GM21717 (cell line): ENCODE data around the gene KRT79.
A peak's percentile ranks its signal among the peaks of the same experiment; 100 is the strongest.
"Not testable (repeated sequence)": the region's sequence is repeated elsewhere in the genome, so short reads cannot be mapped to it uniquely, and the experiment has no call there.

Source experiments
- ATAC-seq: cut with Tn5 transposase; IDR thresholded peaks from one replicate; pipeline ENCODE4 v1.9.1; 2021; ENCODE audit warnings: mild to moderate bottlenecking, moderate library complexity; ENCODE audit not compliant: unreplicated experiment

KRT79 gene

GRCh38 chr12:52833922-52834726 is at the start of gene KRT79:
KRT79 (minus strand) TSS chr12:52834311; CDS start chr12:52834260, 51 bp downstream.
- no peak for ATAC-seq

GRCh38 chr12:52880499-52880898 is 46.4 kb upstream of the KRT79 start:
- not testable (repeated sequence) for ATAC-seq

- no peak for ATAC-seq
Measured at GRCh38 chr12:52879394-52880351, 45.6 kb upstream of the KRT79 start.

- ATAC-seq: no peak
Measured at GRCh38 chr12:52878507-52879393, 44.6 kb upstream of the KRT79 start.

- no peak for ATAC-seq
Measured at GRCh38 chr12:52877242-52877641, 43.1 kb upstream of the KRT79 start.

- no peak for ATAC-seq
Measured at GRCh38 chr12:52876372-52876771, 42.3 kb upstream of the KRT79 start.

- no peak for ATAC-seq
Measured at GRCh38 chr12:52874573-52875435, 40.7 kb upstream of the KRT79 start.

DNA sequence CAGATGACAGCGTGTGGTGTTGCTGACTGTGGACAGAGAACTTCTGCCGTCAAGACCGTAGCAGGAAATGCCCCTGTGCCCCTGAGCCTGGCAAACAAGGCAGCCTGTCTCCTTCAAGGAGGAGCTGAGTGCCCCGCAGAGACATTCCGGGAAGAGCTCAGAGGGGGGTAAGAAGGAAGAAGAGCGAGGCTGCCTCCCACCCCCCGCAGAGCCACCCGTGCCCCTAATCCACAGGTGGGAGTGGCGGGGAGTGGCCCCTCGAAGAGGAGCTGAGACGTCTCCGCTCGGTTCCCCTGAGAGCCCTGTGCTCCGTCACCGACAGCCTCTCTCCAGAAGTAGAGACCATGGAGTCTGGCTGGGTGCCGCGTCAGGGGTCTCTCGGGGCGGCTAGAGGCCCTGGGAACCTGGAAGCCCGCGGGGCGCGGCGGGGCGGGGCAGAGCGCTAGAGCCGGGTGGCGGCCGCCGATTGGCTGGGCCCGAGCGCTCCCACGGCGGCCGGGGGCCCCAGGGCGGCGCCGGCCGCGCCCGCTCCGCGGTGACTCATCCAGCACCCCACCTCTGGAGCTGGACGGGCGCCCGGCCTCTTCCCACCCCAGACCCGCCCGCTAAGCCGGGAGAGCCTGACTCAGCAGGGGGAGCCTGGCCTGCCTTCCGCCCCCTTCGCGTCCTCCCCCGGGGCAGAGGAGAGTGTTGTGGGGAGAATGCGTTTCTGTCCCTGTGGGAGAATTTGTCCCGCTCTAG is 39.9 kb upstream of the KRT79 start:
- no peak for ATAC-seq

- ATAC-seq: no peak
Measured at GRCh38 chr12:52873513-52873831, 39.4 kb upstream of the KRT79 start.

DNA sequence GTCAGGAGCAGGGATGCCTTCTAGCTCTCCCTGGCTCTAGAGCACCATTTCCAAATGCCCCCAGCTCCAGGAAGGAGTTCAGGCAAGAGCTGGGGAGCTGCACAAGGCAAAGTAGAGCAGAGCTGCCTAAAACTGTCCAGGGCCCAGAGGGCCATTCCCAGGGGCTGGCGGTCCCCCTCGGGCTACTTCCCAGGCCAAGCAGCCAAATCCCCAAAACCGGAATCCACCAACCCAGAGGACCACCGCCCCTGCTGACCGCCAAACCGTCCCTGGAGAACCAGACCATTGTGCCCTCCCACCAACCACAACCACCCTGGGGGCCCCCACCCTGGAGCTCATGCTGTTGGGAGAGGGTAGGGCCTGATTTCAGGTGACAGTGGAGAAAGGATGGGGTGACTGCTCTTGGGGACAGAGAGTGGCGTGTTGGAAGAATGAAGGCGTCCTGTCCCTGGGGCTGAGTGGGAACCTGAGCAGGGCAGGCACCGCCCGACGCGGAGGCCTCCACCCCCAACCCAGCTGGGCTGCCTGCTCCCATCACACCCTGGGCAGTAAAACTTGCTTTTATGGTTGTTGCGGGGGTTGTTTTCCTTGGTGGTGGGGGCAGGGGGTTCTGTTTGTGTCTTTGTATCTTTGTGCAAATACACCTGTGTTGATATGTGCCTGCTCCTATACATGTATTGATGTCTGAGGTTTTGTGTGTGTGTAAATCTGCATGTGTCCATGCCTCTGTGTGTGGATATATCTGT is 38.7 kb upstream of the KRT79 start:
- ATAC-seq: no peak

DNA sequence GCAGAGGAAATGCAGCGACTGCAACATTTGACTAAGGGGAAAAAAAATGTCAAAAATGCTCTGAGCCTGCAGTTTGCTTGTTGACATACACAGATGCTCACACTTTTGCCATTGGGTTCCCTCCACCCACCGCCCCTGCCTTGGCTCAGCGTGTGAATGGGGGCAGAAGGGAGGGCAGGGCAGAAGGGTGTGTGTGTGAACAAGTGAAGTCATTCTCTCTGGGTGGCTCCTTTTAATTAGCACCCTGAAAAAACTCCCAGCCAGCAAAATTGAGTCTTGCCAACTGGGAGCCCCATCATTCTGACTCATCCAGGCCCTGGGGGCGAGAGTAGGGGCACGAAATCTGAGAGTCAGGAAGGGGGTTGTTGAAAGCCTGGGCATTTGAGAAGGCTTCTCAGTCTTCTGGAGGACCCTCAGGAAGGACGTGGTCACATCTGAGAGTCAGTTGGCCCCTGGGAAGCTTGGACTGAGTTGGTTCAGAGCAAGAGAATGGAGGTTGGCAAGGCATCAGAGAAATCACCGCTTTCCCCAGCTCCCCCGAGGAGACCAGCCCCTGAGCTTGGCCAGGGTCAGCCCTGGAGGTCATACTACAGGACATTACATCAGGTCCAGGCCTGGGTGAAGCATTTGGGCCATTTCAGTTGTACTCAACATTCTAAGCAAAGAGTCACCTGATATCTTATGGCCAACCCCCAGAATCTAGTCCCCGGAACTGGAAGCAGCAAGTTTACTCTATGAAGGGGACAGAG is 37.4 kb upstream of the KRT79 start:
- no peak for ATAC-seq

GRCh38 chr12:52870361-52871290 is 36.5 kb upstream of the KRT79 start:
- peak; percentile 55 for ATAC-seq

GRCh38 chr12:52867642-52868041 is 33.5 kb upstream of the KRT79 start:
- ATAC-seq: no peak

DNA sequence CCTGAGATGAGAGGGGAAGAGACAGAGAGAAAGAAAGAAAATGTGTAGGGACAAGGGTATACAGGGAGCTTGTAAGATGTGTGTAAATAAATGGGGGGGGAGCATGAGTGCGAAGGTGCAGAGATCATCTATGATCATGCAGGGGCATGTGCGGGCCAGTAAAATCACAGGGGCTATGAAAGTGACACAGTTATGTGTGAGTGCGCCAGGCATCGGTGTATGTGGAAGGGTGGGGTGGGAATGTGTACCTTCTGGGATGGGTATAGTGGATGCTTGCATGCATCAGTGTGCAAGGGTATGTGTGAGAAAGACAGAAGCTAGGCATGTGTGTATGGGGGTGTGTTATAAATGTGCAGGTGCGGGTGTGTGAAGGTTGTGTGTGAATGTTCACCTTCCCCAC is 33.0 kb upstream of the KRT79 start:
- ATAC-seq: no peak

- no peak for ATAC-seq
Measured at GRCh38 chr12:52865090-52865944, 31.2 kb upstream of the KRT79 start.

DNA sequence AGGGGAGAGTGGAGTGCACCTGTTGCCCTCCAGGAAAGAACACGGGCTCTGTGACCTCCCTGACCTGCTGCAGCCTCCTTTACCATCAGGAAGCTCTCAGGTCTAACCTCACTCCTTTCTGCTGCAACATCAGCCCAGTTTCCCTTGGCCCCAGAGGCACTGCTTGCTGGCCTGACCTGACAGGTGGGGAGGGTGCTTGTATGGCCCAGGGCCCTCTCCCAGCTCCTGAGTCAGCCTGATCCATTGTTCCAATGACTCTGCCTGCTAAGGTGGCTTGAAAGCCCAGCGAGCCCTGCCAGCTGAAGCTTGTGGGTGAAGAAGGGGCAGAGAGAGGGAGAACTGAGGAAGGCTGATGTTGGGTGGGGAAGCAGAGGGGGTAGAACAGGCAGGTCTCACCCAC is 27.9 kb upstream of the KRT79 start:
- ATAC-seq: no peak
